HUES6 (cell line): Measurements from ENCODE around the gene TXNRD1.
"Not testable (repeated sequence)": the region's sequence is repeated elsewhere in the genome, so short reads cannot be mapped to it uniquely, and the experiment has no call there.

Source experiments
- H3K27ac ChIP-seq: 2 replicates; pipeline ENCODE4 v1.7.0; 2013; ENCODE audit warnings: low read depth, mild to moderate bottlenecking, low read length, inconsistent platforms
- H3K27me3 ChIP-seq: 2 replicates; pipeline ENCODE4 v1.6.1; 2013; ENCODE audit warnings: low read length; ENCODE audit not compliant: control insufficient read depth, insufficient read depth
- H3K36me3 ChIP-seq: 2 replicates; pipeline ENCODE4 v1.6.1; 2013; ENCODE audit warnings: low read length; ENCODE audit not compliant: control insufficient read depth, insufficient read depth
- H3K4me1 ChIP-seq: 2 replicates; pipeline ENCODE4 v1.6.1; 2013; ENCODE audit warnings: low read length; ENCODE audit not compliant: control insufficient read depth, insufficient read depth
- H3K4me3 ChIP-seq: 2 replicates; pipeline ENCODE4 v1.5.1; 2013; ENCODE audit warnings: low read depth, low read length
- H3K9ac ChIP-seq: one replicate; pipeline ENCODE4 v1.6.1; 2013; ENCODE audit warnings: mild to moderate bottlenecking, low read length
- H3K9me3 ChIP-seq: 2 replicates; pipeline ENCODE4 v1.6.1; 2013; ENCODE audit warnings: low read depth, low read length; ENCODE audit not compliant: control insufficient read depth, insufficient read depth

Gene TXNRD1

DNA sequence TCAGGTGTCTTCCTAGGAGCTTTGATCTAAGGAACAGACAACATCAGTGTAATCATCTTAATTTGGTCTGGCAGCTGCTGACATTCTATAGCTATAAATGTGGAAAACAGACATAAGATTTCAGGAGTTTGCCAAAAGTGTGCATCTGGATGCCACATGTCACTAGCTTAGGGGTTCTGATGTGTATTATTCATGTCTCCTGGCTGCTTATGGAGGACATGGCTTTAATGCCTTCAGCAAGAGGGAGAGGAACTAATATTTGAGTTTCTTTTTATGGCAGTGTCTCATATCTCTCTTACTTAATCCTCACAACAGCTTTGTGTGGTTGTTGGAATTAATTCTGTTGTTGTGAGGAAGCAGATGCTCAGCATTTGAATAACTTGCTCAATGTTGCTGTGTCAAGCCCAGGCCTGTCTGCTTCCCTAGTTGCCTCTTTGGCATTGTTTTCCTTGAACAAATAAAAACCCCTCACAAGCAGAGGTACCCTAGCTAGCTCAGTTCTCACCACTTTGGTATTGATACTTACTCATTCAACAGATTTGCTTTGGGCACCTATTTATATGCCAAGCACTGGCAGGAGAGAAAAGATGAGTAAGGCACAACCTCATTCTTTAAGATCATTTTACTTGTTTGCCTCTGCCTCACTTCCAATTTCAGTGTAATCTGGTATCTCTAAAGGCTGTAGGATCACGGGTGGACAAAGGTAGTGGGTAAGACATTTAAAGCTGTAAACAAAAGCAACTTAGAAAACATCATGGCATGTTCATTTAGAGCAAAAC, 48.2 kb downstream of the TXNRD1 start:
- no peaks in the 10 kb centered on the region for H3K36me3 ChIP-seq
- peaks cover 11% of the 10 kb centered on the region for H3K4me1 ChIP-seq
- no peaks in the 10 kb centered on the region for H3K27me3 ChIP-seq
- H3K4me3 ChIP-seq, result no peak overlapping the region
- H3K9me3 ChIP-seq, result no peaks in the 10 kb centered on the region
- H3K27ac ChIP-seq, result no peak overlapping the region
- H3K9ac ChIP-seq, result no peak overlapping the region

DNA sequence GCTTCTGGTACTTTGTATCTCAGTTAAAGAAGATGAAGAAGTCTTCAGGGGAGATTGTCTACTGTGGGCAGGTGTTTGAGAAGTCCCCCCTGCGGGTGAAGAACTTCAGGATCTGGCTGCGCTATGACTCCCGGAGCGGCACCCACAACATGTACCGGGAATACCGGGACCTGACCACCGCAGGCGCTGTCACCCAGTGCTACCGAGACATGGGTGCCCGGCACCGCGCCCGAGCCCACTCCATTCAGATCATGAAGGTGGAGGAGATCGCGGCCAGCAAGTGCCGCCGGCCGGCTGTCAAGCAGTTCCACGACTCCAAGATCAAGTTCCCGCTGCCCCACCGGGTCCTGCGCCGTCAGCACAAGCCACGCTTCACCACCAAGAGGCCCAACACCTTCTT, 49.9 kb downstream of the TXNRD1 start:
- H3K27ac ChIP-seq, H3K9ac ChIP-seq, H3K27me3 ChIP-seq, H3K4me3 ChIP-seq, H3K9me3 ChIP-seq, H3K36me3 ChIP-seq: not testable (repeated sequence)
- peaks cover 11% of the 10 kb centered on the region for H3K4me1 ChIP-seq

DNA sequence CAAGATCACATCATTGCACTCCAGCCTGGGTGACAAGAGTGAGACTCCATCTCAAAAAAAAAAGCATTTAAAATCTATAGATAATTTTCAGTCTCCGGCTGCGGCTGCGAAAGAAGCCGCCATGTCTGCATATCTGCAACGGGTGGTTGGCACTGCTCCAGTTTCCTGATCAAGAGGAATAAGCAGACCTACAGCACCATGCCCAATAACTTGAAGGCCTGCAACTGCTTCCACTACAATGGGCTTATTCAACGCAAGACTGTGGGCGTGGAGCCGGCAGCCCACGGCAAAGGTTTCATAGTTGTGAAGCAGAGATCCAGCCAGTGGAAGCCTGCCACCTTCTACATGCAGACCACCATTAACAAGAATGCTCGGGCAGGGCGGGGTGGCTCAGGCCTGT, 57.4 kb downstream of the TXNRD1 start:
- no peaks in the 10 kb centered on the region for H3K36me3 ChIP-seq
- H3K4me1 ChIP-seq, result no peaks in the 10 kb centered on the region
- no peak overlapping the region for H3K4me3 ChIP-seq
- no peaks in the 10 kb centered on the region for H3K27me3 ChIP-seq
- no peaks in the 10 kb centered on the region for H3K9me3 ChIP-seq
- no peak overlapping the region for H3K9ac ChIP-seq
- no peak overlapping the region for H3K27ac ChIP-seq

DNA sequence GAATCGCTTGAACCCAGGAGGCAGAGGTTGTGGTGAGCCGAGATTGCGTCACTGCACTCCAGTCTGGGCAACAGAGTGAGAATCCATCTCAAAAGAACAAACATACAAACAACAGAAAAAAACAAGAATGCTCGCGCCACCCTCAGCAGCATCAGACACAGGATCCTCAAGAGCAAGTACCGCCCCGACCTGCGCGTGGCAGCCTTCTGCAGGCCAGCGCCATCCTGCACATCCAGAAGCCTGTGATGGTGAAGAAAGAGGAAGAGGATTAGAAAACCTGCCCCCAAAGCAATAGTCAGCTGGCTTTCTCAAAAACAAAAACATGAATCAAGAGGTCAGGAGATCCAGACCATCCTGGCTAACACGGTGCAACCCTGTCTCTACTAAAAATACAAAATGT, 57.9 kb downstream of the TXNRD1 start:
- Histone ChIP-seq H3K9me3 (no peaks in the 10 kb centered on the region), H3K27me3 (no peaks in the 10 kb centered on the region), H3K9ac (no peak overlapping the region), H3K4me3 (no peak overlapping the region), H3K27ac (no peak overlapping the region), H3K4me1 (no peaks in the 10 kb centered on the region), H3K36me3 (no peaks in the 10 kb centered on the region)

DNA sequence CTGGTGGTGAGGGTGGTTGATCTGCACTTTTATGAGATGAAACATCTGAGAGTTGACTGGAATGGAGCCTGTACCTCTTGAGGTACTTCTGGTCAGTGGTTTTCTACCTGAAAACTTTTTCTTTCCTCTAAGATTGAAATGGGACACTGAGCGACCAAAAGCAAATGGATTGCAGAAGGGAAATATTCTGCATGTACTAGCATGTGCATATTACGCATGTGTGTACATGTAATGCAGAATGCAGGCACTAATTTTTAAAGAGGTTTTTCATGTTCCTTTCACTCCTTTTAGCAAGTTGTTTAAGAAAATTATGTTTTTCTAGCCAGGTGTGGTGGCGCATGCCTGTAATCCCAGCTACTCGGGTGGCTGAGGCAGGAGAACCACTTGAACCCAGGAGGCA, 59.2 kb downstream of the TXNRD1 start:
- H3K36me3 ChIP-seq, result no peaks in the 10 kb centered on the region
- no peaks in the 10 kb centered on the region for H3K9me3 ChIP-seq
- no peak overlapping the region for H3K9ac ChIP-seq
- no peak overlapping the region for H3K4me3 ChIP-seq
- H3K27me3 ChIP-seq, result no peaks in the 10 kb centered on the region
- H3K27ac ChIP-seq, result no peak overlapping the region
- no peaks in the 10 kb centered on the region for H3K4me1 ChIP-seq

DNA sequence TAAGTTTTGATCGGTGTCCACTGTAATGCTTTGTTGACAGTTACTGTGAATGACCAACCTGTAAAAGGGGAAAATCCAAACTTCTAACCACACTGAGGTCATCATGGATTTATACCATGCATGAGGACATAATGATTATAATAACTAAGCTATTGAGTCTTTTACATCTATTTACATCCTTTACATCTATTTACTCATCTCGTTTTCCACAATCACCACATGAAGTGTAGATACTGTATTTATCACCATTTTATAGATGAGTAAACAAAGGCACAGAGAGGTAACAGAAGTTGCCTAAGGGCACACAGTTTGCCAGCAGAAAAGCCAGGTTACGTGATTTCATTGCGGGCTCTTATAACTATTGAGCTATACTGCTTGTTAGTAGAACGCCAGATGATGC, 60.1 kb downstream of the TXNRD1 start:
- Histone ChIP-seq H3K27ac (no peak overlapping the region), H3K4me1 (no peaks in the 10 kb centered on the region), H3K9me3 (peaks cover 2% of the 10 kb centered on the region; the same call in 1 of the 2 replicates), H3K4me3 (no peak overlapping the region), H3K36me3 (no peaks in the 10 kb centered on the region), H3K9ac (no peak overlapping the region), H3K27me3 (no peaks in the 10 kb centered on the region)

DNA sequence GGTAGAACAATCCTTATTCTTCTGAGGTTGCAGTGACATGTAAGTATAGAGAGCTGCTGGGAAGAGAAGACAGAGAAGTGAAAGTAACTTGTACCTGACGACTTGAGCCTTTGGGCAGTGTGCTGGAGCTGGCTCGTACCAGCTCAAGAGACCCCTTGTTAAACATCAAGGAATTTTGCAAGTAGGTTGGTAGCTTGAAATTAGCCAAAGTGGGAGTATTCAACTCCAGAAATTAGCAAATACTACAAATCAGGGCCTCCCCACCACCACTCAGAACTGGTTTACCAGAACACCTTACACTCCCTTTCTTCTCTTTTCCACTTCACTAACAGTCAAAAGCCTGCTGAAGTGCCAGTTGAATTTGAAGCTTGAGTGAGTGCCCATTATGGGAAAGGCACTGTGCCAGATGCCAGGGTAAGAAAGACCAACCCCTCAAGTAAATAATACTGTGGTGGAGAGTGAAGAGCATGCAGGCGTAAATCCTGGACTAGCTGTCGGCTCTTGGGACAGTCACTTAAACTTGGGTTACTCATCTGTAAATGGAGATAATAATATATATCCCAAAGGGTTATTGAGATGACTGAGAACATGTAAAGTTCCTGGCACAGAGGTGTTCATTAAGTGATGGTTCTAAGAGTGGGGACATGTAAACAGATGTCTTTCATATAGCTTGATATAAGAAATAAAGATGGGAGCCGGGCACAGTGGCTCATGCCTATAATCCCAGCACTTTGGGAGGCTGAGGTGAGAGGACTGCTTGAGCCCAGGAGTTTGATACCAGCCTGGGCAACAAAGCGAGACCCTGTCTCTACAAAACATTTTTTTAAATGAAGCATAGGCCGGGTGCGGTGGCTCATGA, 60.9 kb downstream of the TXNRD1 start:
- Histone ChIP-seq H3K9me3 (peaks cover 2% of the 10 kb centered on the region; the same call in 1 of the 2 replicates), H3K27me3 (no peaks in the 10 kb centered on the region), H3K4me1 (peaks cover 3% of the 10 kb centered on the region; the same call in 1 of the 2 replicates), H3K4me3 (no peak overlapping the region), H3K36me3 (no peaks in the 10 kb centered on the region), H3K27ac (no peak overlapping the region), H3K9ac (no peak overlapping the region)

DNA sequence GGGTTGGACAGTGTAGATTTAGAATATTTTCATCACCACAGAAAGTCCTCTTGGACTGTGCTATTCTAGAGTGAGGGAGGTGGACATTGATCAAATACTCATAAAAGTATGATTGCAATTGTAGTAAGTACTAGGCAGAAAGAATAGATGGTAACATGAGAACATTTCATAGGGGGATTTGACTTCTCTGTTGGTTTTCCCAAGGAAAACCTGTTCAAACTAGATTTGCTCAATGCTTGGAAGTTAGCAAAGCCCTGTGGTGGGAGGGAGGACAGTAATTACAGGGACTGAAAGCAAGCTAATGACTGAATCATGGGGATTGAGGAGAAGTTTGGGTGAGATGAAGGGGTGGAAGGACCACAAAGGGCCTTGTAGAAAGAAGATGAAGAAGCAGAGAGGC, 63.6 kb downstream of the TXNRD1 start:
- no peak overlapping the region for H3K9ac ChIP-seq
- H3K4me3 ChIP-seq, result no peak overlapping the region
- peaks cover 3% of the 10 kb centered on the region; the same call in 1 of the 2 replicates for H3K4me1 ChIP-seq
- peaks cover 4% of the 10 kb centered on the region; the same call in 1 of the 2 replicates for H3K9me3 ChIP-seq
- H3K27ac ChIP-seq, result no peak overlapping the region
- H3K36me3 ChIP-seq, result no peaks in the 10 kb centered on the region
- H3K27me3 ChIP-seq, result no peaks in the 10 kb centered on the region

DNA sequence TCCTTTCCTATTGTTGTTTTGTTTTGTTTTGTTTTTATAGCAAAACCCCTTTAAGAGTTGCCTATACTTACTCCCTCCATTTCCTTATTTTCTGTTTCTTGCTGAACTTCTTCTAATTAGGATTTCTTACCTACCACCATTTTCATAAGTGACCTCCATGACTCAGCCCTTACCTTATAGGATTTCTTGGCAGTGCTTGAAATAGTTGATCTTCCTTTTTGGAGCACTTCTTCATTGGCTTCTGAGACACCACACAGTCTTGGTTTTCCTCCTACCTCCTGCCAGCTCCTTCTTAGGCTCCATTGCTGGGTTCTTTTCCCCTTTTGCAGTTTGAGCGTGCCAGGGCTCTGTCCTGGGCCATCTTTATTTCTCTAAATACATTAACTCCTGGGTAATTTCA, 64.5 kb downstream of the TXNRD1 start:
- Histone ChIP-seq H3K4me1 (peaks cover 3% of the 10 kb centered on the region; the same call in 1 of the 2 replicates), H3K27me3 (no peaks in the 10 kb centered on the region), H3K4me3 (no peak overlapping the region), H3K27ac (no peak overlapping the region), H3K9me3 (peaks cover 4% of the 10 kb centered on the region; the same call in 1 of the 2 replicates), H3K36me3 (no peaks in the 10 kb centered on the region), H3K9ac (no peak overlapping the region)

DNA sequence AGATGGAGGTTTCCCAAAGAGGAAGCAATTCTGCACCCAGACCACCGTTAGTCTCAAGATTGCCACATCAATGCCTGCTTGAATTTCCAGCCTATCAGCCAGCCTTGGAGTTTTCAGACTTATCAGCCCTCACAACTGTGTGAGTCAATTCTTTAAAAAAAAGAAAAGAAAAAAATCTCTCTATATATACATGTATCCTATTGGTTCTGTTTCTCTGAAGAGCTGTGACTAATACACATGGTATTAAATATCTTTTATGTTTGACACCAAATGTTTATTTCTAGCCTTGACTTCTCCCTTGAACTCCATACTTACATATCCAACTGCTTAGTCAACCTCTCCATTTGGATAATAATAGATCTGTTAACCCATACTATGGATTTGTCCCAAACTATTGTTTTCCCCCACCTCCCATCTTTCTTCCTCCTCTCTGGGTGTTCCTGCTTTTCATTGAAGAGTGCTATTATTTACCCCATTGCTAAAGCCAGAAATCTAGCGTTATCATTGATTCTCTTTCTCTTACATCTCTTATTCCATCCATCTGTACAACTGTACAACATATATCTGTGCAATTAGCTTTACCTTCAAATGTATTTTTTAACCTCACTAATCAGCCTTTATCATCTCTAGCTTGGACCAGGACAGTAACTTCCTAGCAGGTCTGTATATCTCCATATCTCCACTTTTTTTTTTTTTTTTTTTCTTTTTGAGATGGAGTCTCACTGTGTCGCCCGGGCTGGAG, 65.3 kb downstream of the TXNRD1 start:
- Histone ChIP-seq H3K36me3 (no peaks in the 10 kb centered on the region), H3K4me3 (no peak overlapping the region), H3K9ac (no peak overlapping the region), H3K27me3 (no peaks in the 10 kb centered on the region), H3K27ac (no peak overlapping the region), H3K9me3 (peaks cover 4% of the 10 kb centered on the region; the same call in 1 of the 2 replicates), H3K4me1 (peaks cover 5% of the 10 kb centered on the region)
